ENCODE measurements around the gene IFI30.
"Not testable (repeated sequence)": the region's sequence is repeated elsewhere in the genome, so short reads cannot be mapped to it uniquely, and the experiment has no call there.

Gene IFI30

DNA sequence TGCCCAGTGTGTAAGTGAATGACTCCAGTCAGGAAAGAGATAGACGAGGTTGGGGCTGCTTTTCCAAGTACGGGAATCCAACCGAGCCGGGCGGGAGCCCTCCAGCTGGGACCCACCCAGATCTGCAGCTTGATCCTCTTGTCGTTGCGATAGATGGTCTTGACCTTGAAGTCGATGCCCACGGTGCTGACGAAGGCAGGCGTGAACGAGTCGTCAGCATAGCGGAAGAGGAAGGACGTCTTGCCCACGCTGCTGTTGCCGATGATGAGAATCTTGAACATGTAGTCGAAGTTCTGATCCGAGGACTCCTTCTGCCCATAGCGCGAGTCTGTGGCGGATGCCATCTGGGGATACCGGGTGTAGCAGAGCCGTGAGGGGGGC is 28.8 kb downstream of the IFI30 start:
- DNase-seq: peak in 4 of 56 donors; percentile 29 to 57 (median 36)

- DNase-seq: peak in 31 of 56 donors; percentile 12 to 74 (median 48)
These were observed 29.3 kb downstream of the IFI30 start for GRCh38 chr19:18202778-18203407.

GRCh38 chr19:18203408-18203862 is 29.8 kb downstream of the IFI30 start:
- peak in 28 of 56 donors; percentile 44 to 78 (median 64) for DNase-seq

DNA sequence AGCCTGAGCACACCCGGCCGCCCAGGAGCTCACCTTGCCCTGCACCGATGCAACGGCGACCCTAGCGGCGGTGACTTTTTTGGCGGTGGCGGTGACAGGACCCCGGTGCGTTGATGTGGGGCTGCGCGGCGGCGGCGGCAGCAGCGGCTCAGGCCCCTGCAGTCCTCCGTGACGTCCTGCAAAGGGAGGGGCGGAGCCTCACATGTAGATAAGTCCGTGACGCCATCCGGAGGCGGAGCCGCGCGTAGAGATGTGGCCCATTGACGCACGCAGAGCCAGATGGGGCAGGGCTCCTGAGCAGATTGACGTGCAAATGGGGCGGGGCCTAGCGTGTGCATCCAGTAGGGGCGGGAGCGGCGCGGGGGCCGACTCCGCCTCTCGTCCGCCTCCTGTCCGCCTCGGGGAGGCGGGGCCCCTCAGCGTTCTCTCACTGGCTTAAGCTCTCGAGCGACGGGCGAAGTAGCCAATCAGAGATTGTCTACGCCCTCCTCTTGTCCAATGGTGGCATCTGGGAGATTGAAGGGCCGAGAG is 30.3 kb downstream of the IFI30 start, which contains the start of gene RAB3A:
Gene RAB3A (minus strand): TSS at position 180 of the 531 bp plus-strand sequence. CDS start 1,302 bp downstream, outside the sequence.
- DNase-seq: peak; percentile 41 to 100 (median 100)

- peak in 19 of 56 donors; percentile 41 to 74 (median 59) for DNase-seq
These were observed 31.0 kb downstream of the IFI30 start for GRCh38 chr19:18204394-18205199.

DNA sequence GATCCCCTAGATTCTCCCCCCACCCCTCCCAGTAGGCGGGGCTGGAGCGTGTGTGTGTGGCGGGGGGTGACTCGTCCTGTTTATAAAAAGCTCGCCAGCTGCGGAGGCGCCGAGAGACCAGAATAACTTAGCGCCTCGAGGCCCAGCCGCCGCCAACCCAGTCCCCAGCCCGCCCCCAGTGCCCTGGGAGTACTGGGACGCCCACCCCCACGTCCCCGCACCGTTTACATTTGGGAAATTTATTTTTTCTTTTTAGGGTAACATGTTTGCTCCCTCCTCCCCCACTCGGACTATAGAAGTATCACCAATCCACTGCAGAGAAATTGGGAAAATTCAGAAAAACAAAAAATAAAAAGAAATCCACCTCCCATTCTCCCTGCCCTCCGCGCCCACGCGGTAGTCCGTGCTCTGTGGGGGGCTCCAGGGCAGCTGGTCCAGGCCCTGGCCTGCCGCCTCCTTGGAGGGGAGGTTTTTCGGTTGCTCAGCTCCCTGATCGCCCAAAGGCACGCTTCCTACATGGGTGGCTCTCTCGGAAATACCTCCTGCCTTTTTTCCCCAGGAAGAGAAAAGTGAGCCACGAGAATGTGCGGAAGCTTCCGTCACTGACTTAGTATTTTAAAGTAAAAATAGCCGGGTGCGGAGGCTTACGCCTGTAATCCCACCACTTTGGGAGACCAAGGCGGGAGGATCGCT is 31.7 kb downstream of the IFI30 start:
- DNase-seq: peak in 51 of 56 donors; percentile 16 to 83 (median 59)

DNA sequence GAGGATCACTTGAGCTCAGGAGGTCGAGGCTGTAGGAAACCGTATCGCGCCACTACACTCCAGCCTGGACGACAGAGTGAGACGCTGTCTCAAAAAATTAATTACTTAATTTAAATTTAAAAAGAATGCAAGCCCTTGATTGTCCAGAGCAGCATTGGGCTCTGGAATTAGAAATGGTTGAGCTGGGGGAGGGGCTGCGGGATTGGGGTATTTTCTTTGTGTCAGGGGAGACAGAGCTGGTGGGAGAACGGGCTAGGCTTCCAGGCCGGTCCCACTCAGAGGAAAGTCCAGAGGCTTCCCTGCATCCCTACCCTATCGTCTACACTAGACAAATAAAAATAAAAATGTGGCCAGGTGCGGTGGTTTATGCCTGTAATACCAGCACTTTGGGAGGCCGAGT is 32.4 kb downstream of the IFI30 start:
- no peak for DNase-seq

GRCh38 chr19:18208098-18208951 is 34.7 kb downstream of the IFI30 start:
- peak in 5 of 56 donors; percentile 8 to 38 (median 10) for DNase-seq

- not testable (repeated sequence) for DNase-seq
These were observed 36.3 kb downstream of the IFI30 start for GRCh38 chr19:18209912-18210311.

GRCh38 chr19:18211683-18212082 is 38.1 kb downstream of the IFI30 start:
- DNase-seq: no peak

- DNase-seq: no peak
These were observed 41.3 kb downstream of the IFI30 start for GRCh38 chr19:18214779-18215433.

DNA sequence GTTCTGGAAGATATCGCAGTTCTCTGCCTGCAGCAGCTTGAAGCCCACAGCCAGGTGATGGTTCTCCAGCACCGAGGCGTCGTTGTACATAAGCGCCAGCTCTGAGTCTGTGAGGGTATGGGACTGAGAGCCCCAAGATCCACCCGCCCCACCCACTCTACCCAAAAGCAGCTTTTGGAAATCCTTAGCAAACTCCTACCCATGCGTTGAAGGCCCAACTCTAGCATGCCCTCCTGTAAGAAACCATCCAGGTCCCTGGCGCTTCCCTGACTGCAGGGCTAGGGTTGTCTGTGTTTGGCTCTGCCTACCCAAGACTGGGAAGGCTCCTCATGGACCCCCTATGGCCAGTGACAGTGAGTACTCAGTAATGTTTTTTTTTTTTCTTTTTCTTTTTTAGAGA is 43.2 kb downstream of the IFI30 start:
- DNase-seq: no peak

DNA sequence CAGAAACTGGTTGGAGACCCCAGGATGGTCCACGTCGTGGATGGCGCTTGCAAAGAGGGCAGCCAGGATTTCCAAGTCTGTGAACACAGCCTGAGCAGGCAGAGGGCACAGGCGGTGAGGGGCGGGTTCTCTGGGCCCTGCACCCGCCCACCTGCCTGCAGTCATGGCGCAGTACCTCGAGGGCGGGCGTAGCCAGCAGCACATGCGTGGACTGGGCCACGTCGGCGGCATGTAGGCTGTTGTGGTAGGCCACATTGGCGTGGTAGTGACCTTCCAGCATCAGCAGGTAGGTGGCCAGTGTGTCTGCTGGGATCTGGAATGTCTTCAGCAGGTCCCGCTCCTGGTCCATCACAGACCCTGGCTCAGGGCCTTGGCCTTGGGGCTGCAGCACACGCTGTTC is 44.5 kb downstream of the IFI30 start:
- no peak for DNase-seq

DNA sequence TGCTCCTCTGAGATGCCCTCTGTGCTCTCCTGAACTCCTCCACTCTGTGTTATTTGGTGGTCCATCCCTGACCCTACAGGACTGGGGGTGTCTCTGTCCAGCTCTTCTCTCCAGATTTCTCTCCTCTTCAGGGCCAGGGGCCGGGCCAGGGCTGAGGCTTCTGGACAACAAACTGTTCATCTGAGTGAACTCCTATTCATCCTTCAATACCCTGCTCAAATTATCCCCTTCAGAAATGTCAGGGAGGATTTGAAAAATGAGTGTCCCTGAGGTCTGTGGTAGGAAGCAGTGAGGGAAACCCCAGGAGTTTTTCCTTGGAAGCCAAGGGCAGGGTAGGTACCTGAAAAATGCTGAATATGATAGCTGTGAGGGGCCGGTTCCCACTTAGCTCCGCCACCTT is 45.0 kb downstream of the IFI30 start:
- DNase-seq: no peak

- no peak for DNase-seq
These were observed 46.5 kb downstream of the IFI30 start for GRCh38 chr19:18219911-18220631.

DNA sequence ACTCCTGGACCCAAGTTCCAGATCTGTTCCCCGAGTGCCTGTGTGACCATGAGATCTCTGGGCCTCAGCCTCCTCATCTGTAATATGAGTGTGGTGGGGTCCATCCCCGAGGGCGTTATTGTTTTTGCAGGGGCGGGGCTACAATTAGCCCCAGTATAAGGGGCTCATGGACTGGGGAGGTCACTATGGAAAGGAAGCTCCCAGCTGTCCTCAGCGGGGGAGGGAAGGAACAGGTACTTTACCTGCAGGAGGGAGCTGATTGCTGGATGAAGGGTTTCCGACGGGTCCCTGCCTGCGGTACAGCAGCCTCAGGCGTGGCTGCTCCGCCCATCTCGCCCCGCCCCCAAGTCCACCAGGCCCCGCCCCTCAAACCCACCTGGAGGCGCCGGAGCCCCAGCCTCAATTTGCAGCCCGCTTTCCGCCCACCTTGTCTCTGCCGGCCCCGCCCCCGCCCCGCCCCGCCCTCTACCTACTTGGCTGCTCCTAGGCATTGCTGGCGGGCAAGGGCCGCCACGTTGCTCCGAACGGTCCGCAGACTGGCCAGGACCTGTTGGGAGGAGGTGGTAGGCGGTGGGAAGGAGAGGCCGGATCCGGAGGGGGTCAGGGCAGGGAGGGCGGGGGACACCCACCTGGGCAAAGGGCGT is 47.1 kb downstream of the IFI30 start:
- DNase-seq: peak in 1 of 56 donors; percentile 13

DNA sequence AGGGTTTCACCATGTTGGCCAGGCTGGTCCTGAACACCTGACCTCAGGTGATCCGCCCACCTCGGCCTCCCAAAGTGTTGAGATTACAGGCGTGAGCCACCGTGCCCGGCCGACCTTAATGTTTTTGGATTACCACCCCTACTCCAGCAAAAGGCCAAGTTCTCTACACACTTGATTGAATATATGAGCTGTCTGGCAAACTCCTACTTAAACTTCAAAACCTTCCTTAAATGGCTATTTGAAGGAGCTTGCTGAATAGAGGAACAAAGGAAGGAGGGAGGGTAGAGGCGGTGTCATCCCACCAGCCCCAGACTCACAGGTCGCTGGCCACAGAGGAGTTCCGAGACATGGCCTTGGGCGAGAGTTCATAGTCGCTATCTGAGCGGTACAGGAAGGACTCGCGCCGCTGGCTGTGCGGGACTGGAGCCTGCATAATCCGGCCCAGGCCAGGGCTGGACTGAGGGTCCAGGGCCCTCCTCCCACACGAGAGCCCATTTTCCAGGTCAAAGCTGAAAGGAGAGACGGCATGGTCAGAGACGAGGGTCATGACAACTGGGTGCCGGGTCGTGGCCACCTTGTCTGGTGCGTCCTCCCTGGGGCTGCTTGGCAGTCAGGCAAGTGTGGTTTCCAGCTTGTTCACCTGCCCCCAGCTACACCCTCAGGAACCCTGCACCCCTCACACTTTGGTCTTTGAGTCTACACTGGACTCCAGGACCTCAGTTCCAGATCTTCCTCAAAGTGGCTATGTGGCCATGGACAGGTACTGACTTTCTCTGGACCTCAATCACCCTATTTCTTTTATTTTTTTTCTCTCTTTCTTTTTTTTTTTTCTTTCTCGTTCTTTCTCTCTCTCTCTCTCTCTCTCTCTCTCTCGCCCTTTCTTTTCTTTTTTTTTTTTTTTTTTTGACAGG is 48.5 kb downstream of the IFI30 start:
- no peak for DNase-seq
